HepG2 (cell line): ENCODE results near the gene NUSAP1. TPM values are rescaled to one million over a fixed set of nuclear protein-coding genes. Genes with fewer than 3 reads are reported as not detected.

Experiments
- ATM ChIP-seq: fragments of 450-650 bp; IDR thresholded peaks from 2 replicates; pipeline ENCODE4 v1.7.1; 2017; ENCODE audit warnings: mild to moderate bottlenecking, borderline replicate concordance
- BATF2 ChIP-seq: sonication (generic); formaldehyde crosslinking; IDR thresholded peaks from 2 replicates; pipeline ENCODE4 v1.8.0; 2022; ENCODE audit warnings: mild to moderate bottlenecking, missing genetic modification reagents, moderate library complexity
- DR1 ChIP-seq: sonication (generic); formaldehyde crosslinking; IDR thresholded peaks from 2 replicates; pipeline ENCODE4 v1.8.0; 2021; ENCODE audit warnings: mild to moderate bottlenecking, missing genetic modification reagents, inconsistent platforms
- GFI1 ChIP-seq: sonication (generic); formaldehyde crosslinking; IDR thresholded peaks from 2 replicates; pipeline ENCODE4 v1.5.0; 2020; ENCODE audit warnings: missing genetic modification reagents, mild to moderate bottlenecking, borderline replicate concordance
- HINFP ChIP-seq: sonication (generic); formaldehyde crosslinking; IDR thresholded peaks from 2 replicates; pipeline ENCODE4 v1.4.0; 2020; ENCODE audit warnings: low read depth, mild to moderate bottlenecking, missing genetic modification reagents
- KDM5B ChIP-seq: sonication (generic); formaldehyde crosslinking; IDR thresholded peaks from 2 replicates; pipeline ENCODE4 v1.4.0; 2020; ENCODE audit warnings: missing genetic modification reagents, mild to moderate bottlenecking, borderline replicate concordance
- MXI1 ChIP-seq: IDR thresholded peaks from 3 replicates; pipeline ENCODE4 v1.6.1; 2012; ENCODE audit warnings: low read depth, low read length, inconsistent platforms, borderline replicate concordance
- RNF2 ChIP-seq: fragments of 450-650 bp; conservative IDR thresholded peaks from 2 replicates; pipeline ENCODE4 v1.6.1; 2016; ENCODE audit warnings: low read depth
- SAP130 ChIP-seq: IDR thresholded peaks from 2 replicates; pipeline ENCODE4 v1.6.1; 2016; ENCODE audit warnings: low read depth
- SIN3A ChIP-seq: IDR thresholded peaks from 2 replicates; pipeline ENCODE4 v1.6.1; 2011; ENCODE audit warnings: low read depth, mild to moderate bottlenecking, control low read depth, low read length, borderline replicate concordance
- THAP7 ChIP-seq: sonication (generic); formaldehyde crosslinking; IDR thresholded peaks from 2 replicates; pipeline ENCODE4 v1.8.1; 2023; ENCODE audit warnings: mild to moderate bottlenecking, missing genetic modification reagents
- YY1 ChIP-seq: IDR thresholded peaks from 2 replicates; pipeline ENCODE4 v1.6.1; 2011; ENCODE audit warnings: low read length, low read depth, moderate library complexity, mild to moderate bottlenecking; ENCODE audit not compliant: insufficient read depth, insufficient replicate concordance
- ZFP41 ChIP-seq: sonication (generic); formaldehyde crosslinking; IDR thresholded peaks from 2 replicates; pipeline ENCODE4 v1.4.0; 2020; ENCODE audit warnings: mild to moderate bottlenecking, missing genetic modification reagents, borderline replicate concordance
- ZFY ChIP-seq: sonication (generic); formaldehyde crosslinking; IDR thresholded peaks from 2 replicates; pipeline ENCODE4 v1.4.0; 2020; ENCODE audit warnings: missing genetic modification reagents
- ZNF253 ChIP-seq: sonication (generic); formaldehyde crosslinking; IDR thresholded peaks from 2 replicates; pipeline ENCODE4 v1.8.0; 2022; ENCODE audit warnings: mild to moderate bottlenecking, missing genetic modification reagents, borderline replicate concordance
- ZNF3 ChIP-seq: IDR thresholded peaks from 2 replicates; pipeline ENCODE4 v1.7.0; 2017; ENCODE audit warnings: inconsistent platforms
- ZNF512B ChIP-seq: sonication (generic); formaldehyde crosslinking; IDR thresholded peaks from 2 replicates; pipeline ENCODE4 v1.5.1; 2020; ENCODE audit warnings: missing genetic modification reagents, mild to moderate bottlenecking, borderline replicate concordance
- ZNF550 ChIP-seq: sonication (generic); formaldehyde crosslinking; IDR thresholded peaks from 2 replicates; pipeline ENCODE4 v1.4.0; 2020; ENCODE audit warnings: mild to moderate bottlenecking, missing genetic modification reagents, borderline replicate concordance
- ZNF552 ChIP-seq: sonication (generic); formaldehyde crosslinking; IDR thresholded peaks from 2 replicates; pipeline ENCODE4 v1.9.0; 2022; ENCODE audit warnings: missing genetic modification reagents, mild to moderate bottlenecking, borderline replicate concordance
- ZNF615 ChIP-seq: sonication (generic); formaldehyde crosslinking; IDR thresholded peaks from 2 replicates; pipeline ENCODE4 v1.5.0; 2020; ENCODE audit warnings: mild to moderate bottlenecking, missing genetic modification reagents, borderline replicate concordance
- ZNF784 ChIP-seq: sonication (generic); formaldehyde crosslinking; IDR thresholded peaks from 2 replicates; pipeline ENCODE4 v1.5.1; 2020; ENCODE audit warnings: missing genetic modification reagents, mild to moderate bottlenecking, borderline replicate concordance
- ZZZ3 ChIP-seq: sonication (generic); formaldehyde crosslinking; IDR thresholded peaks from 2 replicates; pipeline ENCODE4 v1.4.0; 2020; ENCODE audit warnings: missing genetic modification reagents, mild to moderate bottlenecking, borderline replicate concordance
- polyA plus RNA-seq, 8 experiments: library from polyadenylated mRNA; depleted of rRNA in 3 of 8; stranded (reverse) in 7 of 8; unstranded in 1 of 8; fragments of >200 nt; fragmentation: Illumina TruSeq in 4 of 8; extraction: Trizol in 4 of 8; gene quantifications; 2 replicates each; pipeline versions ENCODE4 v1.2.1 to v1.2.3, GENCODE V29; 2011 to 2016; ENCODE audit warnings: low read depth in 4 of 8, missing spikeins in 1 of 8, mixed read lengths in 1 of 8; ENCODE audit not compliant: insufficient read depth in 1 of 8
- total RNA-seq, 5 experiments: library from RNA; depleted of rRNA; stranded (reverse); fragments of >200 nt; fragmentation: Illumina TruSeq; extraction: Trizol; gene quantifications; 2 replicates each; pipeline ENCODE4 v1.2.3, GENCODE V29; 2016; ENCODE audit warnings: low read depth in 1 of 5

Gene NUSAP1
- total and polyA plus RNA-seq, 2 of the 13 experiments (the other 11 are each of a cell fraction or from before 2014, with no cell fraction given) = 59.5 to 106 TPM

GRCh38 chr15:41332194-41333025, at the start of gene NUSAP1, which contains the start of gene OIP5 (continued):
- peak; percentile 65; the same call in 1 of the 2 replicates for TF ChIP-seq ZNF784 (CRISPR knock-in tag)
- TF ChIP-seq ZNF253 (CRISPR knock-in tag) = peak; percentile 21
- no peak for TF ChIP-seq ZZZ3
- TF ChIP-seq ZFP41 (CRISPR knock-in tag) = 0 out of 2 replicates have a peak, but pooled peaks have one; percentile 50
- peak; percentile 63; the same call in 1 of the 2 replicates for TF ChIP-seq ZFY (CRISPR knock-in tag)
- peak; percentile 74; the same call in 1 of the 2 replicates for TF ChIP-seq ZNF552 (CRISPR knock-in tag)
- TF ChIP-seq KDM5B = peak; percentile 67; the same call in 1 of the 2 replicates
- TF ChIP-seq THAP7 (CRISPR knock-in tag) = no peak
- TF ChIP-seq DR1 (CRISPR knock-in tag) = peak; percentile 91
- 0 out of 2 replicates have a peak, but pooled peaks have one; percentile 31 for TF ChIP-seq ZNF615 (CRISPR knock-in tag)
- TF ChIP-seq ATM = no peak
- TF ChIP-seq ZNF550 (CRISPR knock-in tag) = 0 out of 2 replicates have a peak, but pooled peaks have one; percentile 24
- TF ChIP-seq SIN3A = peak; percentile 98
- peak; percentile 99 for TF ChIP-seq SAP130 (CRISPR knock-in tag)
- no peak for TF ChIP-seq ZNF3 (CRISPR knock-in tag)
- TF ChIP-seq YY1 = peak; percentile 95
- peak; percentile 67; the same call in 1 of the 2 replicates for TF ChIP-seq BATF2 (CRISPR knock-in tag)
- peak; percentile 75; the same call in 1 of the 2 replicates for TF ChIP-seq ZNF512B (CRISPR knock-in tag)
- peak; percentile 92; the same call in 2 of the 3 replicates for TF ChIP-seq MXI1
- TF ChIP-seq RNF2 = no peak
- TF ChIP-seq GFI1 = peak; percentile 64
- TF ChIP-seq HINFP (CRISPR knock-in tag) = peak; percentile 72; the same call in 1 of the 2 replicates
